HCT116 (cell line): ENCODE measurements around the gene AFAP1L2. TPM values are rescaled to one million over a fixed set of nuclear protein-coding genes. Genes with fewer than 3 reads are reported as not detected.

ENCODE experiments used
- ATAC-seq: fragments of 200-7000 bp; cut with Tn5 transposase; 2 replicates; pipeline ENCODE4 v1.9.1; 2020; ENCODE audit warnings: mild to moderate bottlenecking, moderate library complexity
- BruUV-seq: library from RNA; stranded (reverse); fragments of 400-500 nt; replicated peaks from 2 replicates; lab custom pipeline; 2021; lab: Mats Ljungman, UMichigan
- CTCF ChIA-PET: fragments of 300-600 bp; sonication (Branson Sonifier 250); formaldehyde crosslinking; loops from one replicate; lab custom pipeline; 2021; ENCODE audit warnings: antibody characterized with exemption; lab: Charles Lee
- POLR2A ChIA-PET: fragments of 300-600, 350-600 bp; sonication (Branson Sonifier 250); formaldehyde crosslinking; loops from one replicate; lab custom pipeline; 2021; ENCODE audit warnings: antibody characterized with exemption; lab: Charles Lee
- RAD21 ChIA-PET, 2 experiments: fragments of 300-600 bp; sonication (Branson Sonifier 250); formaldehyde crosslinking; loops; one replicate each; lab custom pipeline; 2023; ENCODE audit warnings: low total read pairs in 2 of 2; ENCODE audit not compliant: uncharacterized antibody in 2 of 2, unreplicated experiment in 2 of 2, low non-redundant PET in 1 of 2; lab: Charles Lee
- DNase-seq: peaks from one replicate; pipeline ENCODE4 v3.0.0-alpha.2; 2010; ENCODE audit warnings: low read depth, low spot score
- H2AFZ ChIP-seq: fragments of 200-600 bp; shearing (Covaris generic), sonication (generic); 2 replicates; pipeline ENCODE4 v1.6.1; 2017; ENCODE audit warnings: low read depth, mixed run types, mixed read lengths, antibody characterized with exemption, low read length; ENCODE audit not compliant: poor library complexity, severe bottlenecking
- H3K27ac ChIP-seq: 2 replicates; pipeline ENCODE4 v1.5.1; 2012; ENCODE audit warnings: low read depth, low read length
- H3K27me3 ChIP-seq: fragments of 200-600 bp; sonication (generic); 2 replicates; pipeline ENCODE4 v1.6.1; 2016; ENCODE audit warnings: mixed run types, low read length, mixed read lengths; ENCODE audit not compliant: insufficient read depth
- H3K36me3 ChIP-seq, 2 experiments: fragments of 200-500 bp in 1 of 2; fragments of 200-600 bp in 1 of 2; sonication (Bioruptor generic) in 1 of 2; sonication (generic) in 1 of 2; 2 replicates each; pipeline versions ENCODE4 v1.5.1 to v1.6.1; 2014 to 2016; ENCODE audit warnings: low read length in 2 of 2, inconsistent platforms in 1 of 2, mixed read lengths in 1 of 2, mixed run types in 1 of 2; ENCODE audit not compliant: insufficient read depth in 2 of 2, control insufficient read depth in 1 of 2
- H3K4me1 ChIP-seq, 2 experiments: fragments of 200-600 bp in 1 of 2; sonication (generic) in 1 of 2; 2 replicates each; pipeline versions ENCODE4 v1.5.1 to v1.6.1; 2012 to 2017; ENCODE audit warnings: low read length in 2 of 2, inconsistent platforms in 1 of 2, mild to moderate bottlenecking in 1 of 2, mixed read lengths in 1 of 2, mixed run types in 1 of 2, moderate library complexity in 1 of 2; ENCODE audit not compliant: insufficient read depth in 2 of 2, control insufficient read depth in 1 of 2
- H3K4me2 ChIP-seq: fragments of 200-600 bp; sonication (generic); 2 replicates; pipeline ENCODE4 v1.6.1; 2017; ENCODE audit warnings: mixed run types, low read length, mixed read lengths
- H3K4me3 ChIP-seq, 2 experiments: fragments of 200-600 bp in 1 of 2; sonication (generic) in 1 of 2; replicated peaks in 1 of 2; 2 replicates each; pipeline ENCODE4 v1.5.1; 2011 to 2016; ENCODE audit warnings: low read length in 2 of 2, control low read depth in 1 of 2, low read depth in 1 of 2, mild to moderate bottlenecking in 1 of 2, mixed read lengths in 1 of 2, mixed run types in 1 of 2
- H3K79me2 ChIP-seq: fragments of 200-600 bp; sonication (generic); 2 replicates; pipeline ENCODE4 v1.6.1; 2017; ENCODE audit warnings: mild to moderate bottlenecking, mixed run types, low read length, moderate library complexity, mixed read lengths; ENCODE audit not compliant: insufficient read depth
- H3K9ac ChIP-seq: fragments of 200-600 bp; sonication (generic); 2 replicates; pipeline ENCODE4 v1.6.1; 2016; ENCODE audit warnings: low read length, mixed read lengths
- H3K9me2 ChIP-seq: fragments of 200-600 bp; sonication (generic), shearing (Covaris generic); 2 replicates; pipeline ENCODE4 v1.6.1; 2017; ENCODE audit warnings: mixed run types, mild to moderate bottlenecking, moderate library complexity; ENCODE audit not compliant: insufficient read depth
- H3K9me3 ChIP-seq, 2 experiments: fragments of 200-500 bp in 1 of 2; fragments of 200-600 bp in 1 of 2; sonication (Bioruptor generic) in 1 of 2; sonication (generic) in 1 of 2; 2 replicates each; pipeline ENCODE4 v1.6.1; 2014 to 2017; ENCODE audit warnings: low read length in 2 of 2, mixed read lengths in 2 of 2, inconsistent platforms in 1 of 2, low read depth in 1 of 2, mild to moderate bottlenecking in 1 of 2, mixed run types in 1 of 2, moderate library complexity in 1 of 2; ENCODE audit not compliant: control insufficient read depth in 1 of 2, insufficient read depth in 1 of 2
- H4K20me1 ChIP-seq: fragments of 200-600 bp; sonication (generic), shearing (Covaris generic); 2 replicates; pipeline ENCODE4 v1.6.1; 2017; ENCODE audit warnings: mixed run types, mild to moderate bottlenecking, moderate library complexity; ENCODE audit not compliant: insufficient read depth
- CBX3 ChIP-seq: IDR thresholded peaks from 2 replicates; pipeline ENCODE4 v1.6.1; 2012; ENCODE audit warnings: low read depth
- CEBPB ChIP-seq: IDR thresholded peaks from 2 replicates; pipeline ENCODE4 v1.6.1; 2012; ENCODE audit warnings: low read depth
- EZH2 ChIP-seq: fragments of 200-600 bp; sonication (generic); IDR thresholded peaks from 2 replicates; pipeline ENCODE4 v1.6.1; 2017; ENCODE audit warnings: antibody characterized with exemption, mixed run types
- FOSL1 ChIP-seq: IDR thresholded peaks from 2 replicates; pipeline ENCODE4 v1.6.1; 2012; ENCODE audit warnings: low read depth
- JUND ChIP-seq: IDR thresholded peaks from 2 replicates; pipeline ENCODE4 v1.6.1; 2012
- POLR2A ChIP-seq: IDR thresholded peaks from 2 replicates; pipeline ENCODE4 v1.7.0; 2011; ENCODE audit warnings: borderline replicate concordance; ENCODE audit not compliant: insufficient read depth, insufficient read length; ENCODE audit errors: extremely low read depth
- RAD21 ChIP-seq: IDR thresholded peaks from 2 replicates; pipeline ENCODE4 v1.6.1; 2012; ENCODE audit warnings: low read depth, mild to moderate bottlenecking
- SIN3A ChIP-seq: IDR thresholded peaks from 2 replicates; pipeline ENCODE4 v1.6.1; 2012; ENCODE audit warnings: low read depth
- ZFX ChIP-seq: fragments of 450-650 bp; IDR thresholded peaks from 2 replicates; pipeline ENCODE4 v1.6.1; 2017
- intact Hi-C: fragments of 100-400 bp; cut with micrococcal nuclease; formaldehyde crosslinking; loops from 2 replicates; pipeline ENCODE4 v1.10.0; 2022
- total RNA-seq: library from RNA; stranded (reverse); gene quantifications from one replicate; pipeline ENCODE4 v1.2.1, GENCODE V29; 2021; ENCODE audit not compliant: unreplicated experiment
- TF ChIP-seq, protein P1 (sequence below), 3 experiments: fragments of 200-600 bp in 1 of 3; sonication (generic) in 1 of 3; IDR thresholded peaks in 2 of 3; conservative IDR thresholded peaks in 1 of 3; 2 replicates each; pipeline ENCODE4 v1.5.1; 2012 to 2017; ENCODE audit warnings: low read depth in 2 of 3, low read length in 2 of 3, antibody characterized with exemption in 1 of 3, borderline replicate concordance in 1 of 3, control low read depth in 1 of 3, mild to moderate bottlenecking in 1 of 3, mixed read lengths in 1 of 3, mixed run types in 1 of 3, moderate library complexity in 1 of 3; ENCODE audit not compliant: insufficient read depth in 1 of 3
- TF ChIP-seq, protein P2 (sequence below): IDR thresholded peaks from 2 replicates; pipeline ENCODE4 v1.6.1; 2012
- TF ChIP-seq, protein P3 (sequence below): IDR thresholded peaks from 2 replicates; pipeline ENCODE4 v1.6.1; 2011; ENCODE audit warnings: mild to moderate bottlenecking, low read length, moderate library complexity; ENCODE audit not compliant: insufficient replicate concordance; ENCODE audit errors: extremely low read depth

Gene AFAP1L2
- total RNA-seq, 1 experiment from 2014 or later: 0.93 TPM

DNA sequence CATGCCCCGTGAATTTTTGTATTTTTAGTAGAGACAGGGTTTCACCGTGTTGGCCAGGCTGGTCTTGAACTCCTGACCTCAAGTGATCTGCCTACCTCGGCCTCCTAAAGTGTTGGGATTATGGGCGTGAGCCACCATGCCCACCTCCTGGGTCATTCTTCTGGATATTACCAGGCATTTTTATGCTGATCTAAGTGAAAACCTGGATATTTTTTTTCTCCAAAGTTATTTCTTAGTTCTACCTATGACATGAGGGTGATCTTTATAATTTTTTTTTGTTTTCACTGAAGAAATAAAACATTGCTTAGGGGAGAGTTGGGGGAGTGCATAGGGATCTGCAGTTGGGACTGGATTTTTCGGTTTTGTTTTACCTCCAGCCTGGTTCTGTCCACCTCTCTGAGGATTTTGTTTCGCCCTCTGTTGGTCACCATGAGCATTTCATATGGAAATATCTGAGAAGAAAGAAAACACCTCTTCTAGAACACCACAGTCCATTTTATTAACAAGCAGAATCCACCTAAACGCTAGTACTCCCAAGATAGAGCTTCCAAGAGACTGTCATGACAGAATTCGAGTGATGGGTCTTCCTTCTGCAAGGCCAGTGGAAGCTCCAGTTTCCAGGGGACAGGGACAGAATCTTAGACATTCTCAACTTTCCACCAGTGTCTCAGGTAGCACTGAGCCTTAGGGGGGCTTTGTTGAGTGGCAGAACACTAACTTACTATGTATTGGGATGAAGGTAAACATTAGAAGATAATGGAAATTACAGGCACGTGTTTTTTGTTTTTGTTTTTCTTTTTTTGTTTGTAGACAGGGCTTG is 33.4 kb upstream of the AFAP1L2 start:
- Histone ChIP-seq H3K27me3 (no peaks in the 10 kb centered on the region), H3K9me2 (no peaks in the 10 kb centered on the region), H2AFZ (no peak overlapping the region), H3K4me2 (no peak overlapping the region), H4K20me1 (no peaks in the 10 kb centered on the region), H3K4me1 (no peaks in the 10 kb centered on the region), H3K4me3 (no peak overlapping the region), H3K9ac (no peak overlapping the region), H3K27ac (no peak overlapping the region), H3K79me2 (no peaks in the 10 kb centered on the region), H3K9me3 (no peaks in the 10 kb centered on the region), H3K36me3 (peaks cover 26 to 29% of the 10 kb centered on the region in 2 experiments; a peak in 3 of 4 replicates)
- ATAC-seq (peak; percentile 81), DNase-seq (no peak)
- ChIA-PET POLR2A (no interaction called here), RAD21 (interaction anchor here in 1 of 2 experiments (1.3 kb wide), 1 partner anchor 134 kb away, joined by 3 read pairs; no protein-coding TSS in a partner anchor), CTCF (interaction anchor here (6.3 kb wide), 1 partner anchor 134 kb away, joined by 45 read pairs; no protein-coding TSS in a partner anchor)
- TF ChIP-seq, protein P1, sequence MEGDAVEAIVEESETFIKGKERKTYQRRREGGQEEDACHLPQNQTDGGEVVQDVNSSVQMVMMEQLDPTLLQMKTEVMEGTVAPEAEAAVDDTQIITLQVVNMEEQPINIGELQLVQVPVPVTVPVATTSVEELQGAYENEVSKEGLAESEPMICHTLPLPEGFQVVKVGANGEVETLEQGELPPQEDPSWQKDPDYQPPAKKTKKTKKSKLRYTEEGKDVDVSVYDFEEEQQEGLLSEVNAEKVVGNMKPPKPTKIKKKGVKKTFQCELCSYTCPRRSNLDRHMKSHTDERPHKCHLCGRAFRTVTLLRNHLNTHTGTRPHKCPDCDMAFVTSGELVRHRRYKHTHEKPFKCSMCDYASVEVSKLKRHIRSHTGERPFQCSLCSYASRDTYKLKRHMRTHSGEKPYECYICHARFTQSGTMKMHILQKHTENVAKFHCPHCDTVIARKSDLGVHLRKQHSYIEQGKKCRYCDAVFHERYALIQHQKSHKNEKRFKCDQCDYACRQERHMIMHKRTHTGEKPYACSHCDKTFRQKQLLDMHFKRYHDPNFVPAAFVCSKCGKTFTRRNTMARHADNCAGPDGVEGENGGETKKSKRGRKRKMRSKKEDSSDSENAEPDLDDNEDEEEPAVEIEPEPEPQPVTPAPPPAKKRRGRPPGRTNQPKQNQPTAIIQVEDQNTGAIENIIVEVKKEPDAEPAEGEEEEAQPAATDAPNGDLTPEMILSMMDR (IDR thresholded peaks at IDR 0.05 in 2 of 3, conservative IDR thresholded peaks at IDR 0.05 in 1 of 3; ENCODE audit: borderline replicate concordance in 1 of 3, insufficient read depth in 1 of 3, low read depth in 2 of 3, low read length in 2 of 3): peak; percentile 68 to 78 (median 71); a peak in 5 of 6 replicates
- TF ChIP-seq ZFX (no peak), POLR2A (no peak), SIN3A (no peak), CEBPB (no peak), JUND (no peak), EZH2 (no peak), FOSL1 (no peak), CBX3 (no peak), RAD21 (peak; percentile 73)
- TF ChIP-seq, protein P2, sequence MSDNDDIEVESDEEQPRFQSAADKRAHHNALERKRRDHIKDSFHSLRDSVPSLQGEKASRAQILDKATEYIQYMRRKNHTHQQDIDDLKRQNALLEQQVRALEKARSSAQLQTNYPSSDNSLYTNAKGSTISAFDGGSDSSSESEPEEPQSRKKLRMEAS: no peak
- TF ChIP-seq, protein P3, sequence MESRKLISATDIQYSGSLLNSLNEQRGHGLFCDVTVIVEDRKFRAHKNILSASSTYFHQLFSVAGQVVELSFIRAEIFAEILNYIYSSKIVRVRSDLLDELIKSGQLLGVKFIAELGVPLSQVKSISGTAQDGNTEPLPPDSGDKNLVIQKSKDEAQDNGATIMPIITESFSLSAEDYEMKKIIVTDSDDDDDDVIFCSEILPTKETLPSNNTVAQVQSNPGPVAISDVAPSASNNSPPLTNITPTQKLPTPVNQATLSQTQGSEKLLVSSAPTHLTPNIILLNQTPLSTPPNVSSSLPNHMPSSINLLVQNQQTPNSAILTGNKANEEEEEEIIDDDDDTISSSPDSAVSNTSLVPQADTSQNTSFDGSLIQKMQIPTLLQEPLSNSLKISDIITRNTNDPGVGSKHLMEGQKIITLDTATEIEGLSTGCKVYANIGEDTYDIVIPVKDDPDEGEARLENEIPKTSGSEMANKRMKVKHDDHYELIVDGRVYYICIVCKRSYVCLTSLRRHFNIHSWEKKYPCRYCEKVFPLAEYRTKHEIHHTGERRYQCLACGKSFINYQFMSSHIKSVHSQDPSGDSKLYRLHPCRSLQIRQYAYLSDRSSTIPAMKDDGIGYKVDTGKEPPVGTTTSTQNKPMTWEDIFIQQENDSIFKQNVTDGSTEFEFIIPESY: no peak
- no TSS peak for BruUV-seq
- intact Hi-C loops: loop anchor here (1.0 to 5.0 kb wide), 2 partner anchors 115 to 133 kb away; no protein-coding TSS in a partner anchor
